ENCODE measurements around the gene COL6A1.
"Not testable (repeated sequence)": the region's sequence is repeated elsewhere in the genome, so short reads cannot be mapped to it uniquely, and the experiment has no call there.

COL6A1 gene

GRCh38 chr21:45951676-45952075 lies 29.9 kb upstream of the COL6A1 start:
- DNase-seq (ENCODE audit: insufficient read length, low spot score), result no peak
- no peak for TF ChIP-seq POLR2A (IDR thresholded peaks at IDR 0.05; ENCODE audit: low read depth, low read length)
- no peak for FAIRE-seq

- FAIRE-seq; DNase-seq (ENCODE audit: insufficient read length, low spot score): not testable (repeated sequence)
Measured at GRCh38 chr21:45952527-45952926, 29.0 kb upstream of the COL6A1 start.

GRCh38 chr21:45952974-45953373 lies 28.6 kb upstream of the COL6A1 start:
- FAIRE-seq, result no peak
- no peak for DNase-seq (ENCODE audit: insufficient read length, low spot score)
- TF ChIP-seq POLR2A (IDR thresholded peaks at IDR 0.05; ENCODE audit: low read depth, low read length), result no peak

- no peak for TF ChIP-seq POLR2A (IDR thresholded peaks at IDR 0.05; ENCODE audit: low read depth, low read length)
- DNase-seq (ENCODE audit: insufficient read length, low spot score) (no peak), FAIRE-seq (no peak)
Measured at GRCh38 chr21:45954261-45954660, 27.3 kb upstream of the COL6A1 start.

- no peak for FAIRE-seq
- no peak for TF ChIP-seq POLR2A (IDR thresholded peaks at IDR 0.05; ENCODE audit: low read depth, low read length)
- no peak for DNase-seq (ENCODE audit: insufficient read length, low spot score)
Measured at GRCh38 chr21:45954921-45955320, 26.6 kb upstream of the COL6A1 start.

GRCh38 chr21:45957551-45957950 lies 24.0 kb upstream of the COL6A1 start:
- FAIRE-seq (no peak), DNase-seq (ENCODE audit: insufficient read length, low spot score) (no peak)
- TF ChIP-seq POLR2A (IDR thresholded peaks at IDR 0.05; ENCODE audit: low read depth, low read length), result no peak

- FAIRE-seq (no peak), DNase-seq (ENCODE audit: insufficient read length, low spot score) (no peak)
- no peak for TF ChIP-seq POLR2A (IDR thresholded peaks at IDR 0.05; ENCODE audit: low read depth, low read length)
Measured at GRCh38 chr21:45957981-45958600, 23.5 kb upstream of the COL6A1 start.

- no peak for DNase-seq (ENCODE audit: insufficient read length, low spot score)
- no peak for FAIRE-seq
- TF ChIP-seq POLR2A (IDR thresholded peaks at IDR 0.05; ENCODE audit: low read depth, low read length), result no peak
Measured at GRCh38 chr21:45959182-45959581, 22.4 kb upstream of the COL6A1 start.

GRCh38 chr21:45959779-45960390 lies 21.7 kb upstream of the COL6A1 start:
- TF ChIP-seq POLR2A (IDR thresholded peaks at IDR 0.05; ENCODE audit: low read depth, low read length), result no peak
- FAIRE-seq (no peak), DNase-seq (ENCODE audit: insufficient read length, low spot score) (no peak)

GRCh38 chr21:45961408-45961807 lies 20.2 kb upstream of the COL6A1 start:
- not testable (repeated sequence) for FAIRE-seq; DNase-seq (ENCODE audit: insufficient read length, low spot score)

- FAIRE-seq (no peak), DNase-seq (ENCODE audit: insufficient read length, low spot score) (no peak)
- TF ChIP-seq POLR2A (IDR thresholded peaks at IDR 0.05; ENCODE audit: low read depth, low read length), result no peak
Measured at GRCh38 chr21:45962531-45963231, 18.9 kb upstream of the COL6A1 start.

GRCh38 chr21:45963232-45963570 lies 18.4 kb upstream of the COL6A1 start:
- no peak for DNase-seq (ENCODE audit: insufficient read length, low spot score)
- no peak for FAIRE-seq
- no peak for TF ChIP-seq POLR2A (IDR thresholded peaks at IDR 0.05; ENCODE audit: low read depth, low read length)

- TF ChIP-seq POLR2A (IDR thresholded peaks at IDR 0.05; ENCODE audit: low read depth, low read length), result no peak
- no peak for FAIRE-seq
- DNase-seq (ENCODE audit: insufficient read length, low spot score), result no peak
Measured at GRCh38 chr21:45964649-45965048, 16.9 kb upstream of the COL6A1 start.

GRCh38 chr21:45965084-45965809 lies 16.3 kb upstream of the COL6A1 start:
- FAIRE-seq (no peak), DNase-seq (ENCODE audit: insufficient read length, low spot score) (no peak)
- TF ChIP-seq POLR2A (IDR thresholded peaks at IDR 0.05; ENCODE audit: low read depth, low read length), result no peak
